Stimulated activated CD4-positive, alpha-beta T cell treated with anti-CD3 and anti-CD28 coated beads, TNF-alpha, amount 100 ng/mL, for 48 hours (primary cell): ENCODE results near the gene SORCS2.

Source experiments
- DNase-seq, 3 donors: peaks; one replicate each; pipeline ENCODE4 v3.0.0-alpha.2; 2020; ENCODE audit warnings: low read depth in 3 of 3

Gene SORCS2

DNA sequence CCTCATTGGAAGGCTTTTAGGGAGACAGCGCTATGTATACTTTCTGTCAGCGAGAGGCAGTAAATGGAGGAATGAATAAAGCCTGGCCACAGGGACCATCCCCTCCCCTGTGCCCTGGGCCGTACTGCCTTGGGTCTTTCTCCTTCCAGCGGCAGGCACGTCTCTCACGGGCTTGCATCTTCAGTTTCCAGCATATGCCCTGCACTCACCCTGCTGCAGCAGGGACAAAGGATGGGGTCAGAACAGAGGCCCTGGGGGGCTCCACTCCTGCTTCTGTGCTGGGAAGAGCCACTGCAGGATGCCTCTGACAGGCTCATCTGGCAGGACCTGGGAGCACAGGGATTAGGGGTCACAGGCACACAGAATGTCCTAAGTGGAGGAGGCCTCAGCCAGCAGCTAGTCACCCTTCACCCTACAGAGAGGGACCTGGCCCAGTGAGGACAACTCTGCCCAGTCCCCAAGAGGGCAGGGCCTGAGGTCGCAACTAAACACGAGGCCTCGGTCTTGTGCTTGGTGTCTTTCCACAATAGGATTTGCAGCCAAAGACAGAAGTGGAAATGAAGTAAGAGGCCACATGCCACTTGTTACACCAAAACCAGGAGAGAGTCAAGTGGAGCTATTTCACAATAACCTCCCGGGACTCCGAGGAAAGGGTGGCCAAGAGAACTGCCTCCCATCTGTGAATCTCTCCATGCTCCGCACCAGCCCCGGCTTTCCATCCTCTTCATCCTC lies 596.5 kb downstream of the SORCS2 start:
- no peak for DNase-seq

DNA sequence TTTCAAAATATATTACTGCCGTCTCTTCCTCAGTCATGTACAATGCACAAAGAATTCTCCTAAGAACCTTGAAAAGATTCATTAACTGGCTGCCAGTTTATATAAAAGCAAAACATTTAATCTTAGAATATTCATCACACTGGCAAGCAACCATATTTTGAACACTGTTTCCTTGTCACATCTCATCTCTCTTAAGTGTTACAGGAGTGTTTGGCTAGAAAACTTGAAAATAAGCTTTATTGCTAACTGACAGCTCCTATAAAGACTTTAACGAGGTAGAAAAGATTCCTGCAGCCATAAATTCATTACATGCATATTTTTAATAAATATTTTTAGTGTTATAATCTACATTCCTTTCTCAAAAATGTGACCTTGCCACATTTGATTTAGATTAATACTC lies 597.7 kb downstream of the SORCS2 start:
- DNase-seq: no peak

DNA sequence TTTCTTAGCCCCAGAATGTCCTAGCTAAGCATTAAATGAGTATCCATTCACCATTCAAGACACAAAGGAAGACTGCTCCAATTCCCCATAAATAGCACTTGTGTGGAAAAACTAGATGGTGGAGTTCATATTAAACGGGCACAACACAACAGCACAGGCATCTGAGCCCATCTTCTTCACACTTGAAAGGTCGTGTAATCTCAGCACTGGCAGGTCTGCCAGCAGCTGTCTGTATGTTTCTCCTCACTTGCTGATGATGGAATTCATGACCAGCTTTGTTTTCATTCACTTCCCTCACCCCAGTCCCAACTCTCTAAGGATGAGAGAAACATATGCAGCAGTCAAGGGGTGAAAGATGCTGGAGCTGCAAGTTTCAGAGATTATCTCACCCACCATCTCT lies 598.7 kb downstream of the SORCS2 start:
- no peak for DNase-seq
